MCF 10A (cell line): ENCODE data around the gene CANX. TPM values are rescaled to one million over a fixed set of nuclear protein-coding genes. Genes with fewer than 3 reads are reported as not detected.

ENCODE experiments used
- BruUV-seq: library from RNA; stranded (reverse); fragments of 400-500 nt; replicated peaks from 2 replicates; lab custom pipeline; 2021; lab: Mats Ljungman, UMichigan
- CTCF ChIA-PET: fragments of 300-600 bp; sonication (Branson Sonifier 250); formaldehyde crosslinking; extraction: SDS; loops from one replicate; lab custom pipeline; 2021; ENCODE audit warnings: antibody characterized with exemption, inconsistent platforms; lab: Yijun Ruan, JAX
- POLR2A ChIA-PET: fragments of 300-600, 350-650 bp; sonication (Branson Sonifier 250); formaldehyde crosslinking; extraction: SDS; loops from one replicate; lab custom pipeline; 2020; ENCODE audit warnings: antibody characterized with exemption, inconsistent platforms; lab: Yijun Ruan, JAX
- DNase-seq: peaks from one replicate; pipeline ENCODE4 v3.0.0-alpha.2; 2018; ENCODE audit not compliant: unreplicated experiment
- H3K27ac Mint-ChIP-seq: one replicate; pipeline ENCODE4 v1.8.0; 2022; ENCODE audit warnings: mild to moderate bottlenecking, low read depth, mixed read lengths; ENCODE audit not compliant: unreplicated experiment
- H3K27me3 Mint-ChIP-seq: one replicate; pipeline ENCODE4 v1.8.0; 2022; ENCODE audit warnings: mixed read lengths; ENCODE audit not compliant: insufficient read depth, unreplicated experiment
- H3K36me3 Mint-ChIP-seq: one replicate; pipeline ENCODE4 v1.8.0; 2022; ENCODE audit warnings: mild to moderate bottlenecking, moderate library complexity, mixed read lengths; ENCODE audit not compliant: insufficient read depth, unreplicated experiment
- H3K4me1 Mint-ChIP-seq: one replicate; pipeline ENCODE4 v1.8.0; 2022; ENCODE audit warnings: mixed read lengths; ENCODE audit not compliant: insufficient read depth, unreplicated experiment
- H3K4me3 Mint-ChIP-seq: one replicate; pipeline ENCODE4 v1.8.0; 2022; ENCODE audit warnings: mild to moderate bottlenecking, moderate library complexity, mixed read lengths; ENCODE audit not compliant: unreplicated experiment
- H3K9me3 Mint-ChIP-seq: one replicate; pipeline ENCODE4 v1.8.0; 2022; ENCODE audit warnings: mixed read lengths; ENCODE audit not compliant: unreplicated experiment
- intact Hi-C: fragments of 100-400 bp; cut with micrococcal nuclease; formaldehyde crosslinking; loops from 2 replicates; pipeline ENCODE4 v1.14.1; 2022
- total RNA-seq: library from RNA; stranded (reverse); gene quantifications from 2 replicates; pipeline ENCODE4 v1.2.3, GENCODE V29; 2022
- TF ChIP-seq, protein P1 (sequence below): fragments of 200-600 bp; IDR thresholded peaks from one replicate; pipeline ENCODE4 v1.8.0; 2022; ENCODE audit warnings: antibody characterized with exemption, mild to moderate bottlenecking; ENCODE audit not compliant: unreplicated experiment

CANX gene
- total RNA-seq, 1 experiment from 2014 or later: 1,781 TPM

DNA sequence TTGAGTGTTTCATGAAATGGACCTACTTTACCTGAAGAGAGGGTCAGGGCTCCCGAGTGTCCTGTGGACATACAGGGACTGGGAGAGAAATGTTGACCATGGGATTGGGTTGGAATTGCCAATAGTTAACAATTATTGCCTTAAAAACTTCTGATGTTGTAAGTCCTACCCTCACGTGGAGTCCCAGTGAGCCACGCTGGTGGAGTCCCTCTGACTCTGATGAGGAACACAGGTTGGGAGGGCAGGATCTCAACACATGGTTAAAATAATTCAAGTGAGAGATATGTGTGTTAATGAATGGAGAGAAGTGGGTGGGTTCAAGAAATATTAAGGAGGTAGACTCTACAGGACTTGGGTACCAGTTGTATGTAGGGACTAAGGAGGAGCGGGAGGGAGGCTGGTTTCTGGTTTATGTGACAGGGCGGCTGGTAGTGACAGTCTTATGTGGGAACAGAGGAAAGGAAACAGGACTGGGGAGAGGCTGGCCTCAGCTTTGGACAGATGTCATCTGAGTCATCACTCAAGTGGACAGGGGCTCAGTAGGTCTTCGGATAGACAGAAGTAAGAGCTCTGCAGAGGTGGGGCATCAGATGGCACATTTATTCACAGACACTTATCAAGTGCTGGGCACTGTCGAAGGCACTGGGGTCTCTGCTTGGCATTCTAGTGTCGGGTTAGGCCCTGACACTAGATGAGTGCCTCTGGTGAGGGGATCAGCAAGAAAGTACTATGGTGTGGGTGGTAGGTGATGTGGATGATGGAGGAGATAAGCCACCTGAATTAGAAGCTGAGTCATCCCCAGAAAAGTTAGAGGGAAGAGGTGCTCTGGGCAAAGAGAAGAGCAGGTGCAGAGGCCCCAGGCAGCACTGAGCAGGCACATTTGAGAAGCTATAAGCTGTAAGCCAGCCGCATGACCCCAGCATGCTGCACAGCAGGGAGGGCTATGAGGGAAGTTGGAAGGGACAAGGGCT lies 61.1 kb downstream of the CANX start:
- CTCF ChIA-PET: interaction anchor here (0.5 to 0.7 kb wide), 2 partner anchors 137 to 928 kb away, joined by 3 read pairs; no protein-coding TSS in a partner anchor
- BruUV-seq: no TSS peak
- peak overlapping the region; percentile 58 for H3K27ac Mint-ChIP-seq

DNA sequence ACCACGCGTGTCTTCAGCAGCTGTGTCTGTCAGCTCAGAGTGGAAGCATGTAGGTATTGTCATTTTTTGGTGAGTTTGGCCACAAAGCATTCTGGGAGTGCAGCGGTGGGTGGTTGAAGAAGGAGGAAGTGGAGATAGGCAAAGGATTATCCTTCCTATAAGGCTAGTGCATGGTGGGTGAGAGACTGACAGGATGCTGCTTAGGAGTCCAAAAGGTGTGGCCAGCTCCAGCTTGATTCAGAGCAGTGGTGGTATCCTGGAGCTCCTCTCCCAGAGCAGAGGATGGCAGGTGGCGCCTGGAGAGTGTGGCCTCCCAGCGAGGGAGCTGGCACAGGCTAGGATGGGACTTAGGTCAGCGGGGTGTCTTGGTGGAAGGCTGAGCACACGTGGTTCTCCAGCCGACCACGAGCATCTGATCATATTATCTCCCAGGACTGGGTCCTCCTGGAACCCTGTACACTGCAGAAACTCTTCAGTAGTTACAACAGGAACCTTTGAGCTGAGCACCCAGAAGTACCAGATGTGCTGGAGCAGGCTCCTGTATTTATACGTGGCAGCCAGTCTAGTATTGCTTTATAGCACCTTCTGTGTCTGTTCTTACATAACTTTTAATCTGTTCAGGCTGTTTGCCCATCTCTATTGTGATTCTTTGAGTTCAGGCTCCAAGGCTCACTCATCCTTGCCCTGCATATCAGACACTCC lies 63.5 kb downstream of the CANX start:
- POLR2A ChIA-PET: interaction anchor here (0.6 to 3.4 kb wide), 18 partner anchors 8 to 211 kb away, joined by 3 to 69 read pairs (median 5); partner anchors contain the start of genes HNRNPH1, LTC4S, MAML1 and MGAT4B
- peak; percentile 46 for DNase-seq
- no peak overlapping the region for H3K4me3 Mint-ChIP-seq

More for the DNA sequence above, 61.1 kb downstream of the CANX start:
- no peak overlapping the region for H3K4me3 Mint-ChIP-seq
- H3K4me1 Mint-ChIP-seq: peaks cover 55% of the 10 kb centered on the region
- H3K36me3 Mint-ChIP-seq: peaks cover 8% of the 10 kb centered on the region
- POLR2A ChIA-PET: interaction anchor here (1.6 kb wide), 1 partner anchor 10 kb away, joined by 4 read pairs; no protein-coding TSS in a partner anchor
- intact Hi-C loops: no loop called here
- no peaks in the 10 kb centered on the region for H3K9me3 Mint-ChIP-seq
- H3K27me3 Mint-ChIP-seq: no peaks in the 10 kb centered on the region
- TF ChIP-seq, protein P1, sequence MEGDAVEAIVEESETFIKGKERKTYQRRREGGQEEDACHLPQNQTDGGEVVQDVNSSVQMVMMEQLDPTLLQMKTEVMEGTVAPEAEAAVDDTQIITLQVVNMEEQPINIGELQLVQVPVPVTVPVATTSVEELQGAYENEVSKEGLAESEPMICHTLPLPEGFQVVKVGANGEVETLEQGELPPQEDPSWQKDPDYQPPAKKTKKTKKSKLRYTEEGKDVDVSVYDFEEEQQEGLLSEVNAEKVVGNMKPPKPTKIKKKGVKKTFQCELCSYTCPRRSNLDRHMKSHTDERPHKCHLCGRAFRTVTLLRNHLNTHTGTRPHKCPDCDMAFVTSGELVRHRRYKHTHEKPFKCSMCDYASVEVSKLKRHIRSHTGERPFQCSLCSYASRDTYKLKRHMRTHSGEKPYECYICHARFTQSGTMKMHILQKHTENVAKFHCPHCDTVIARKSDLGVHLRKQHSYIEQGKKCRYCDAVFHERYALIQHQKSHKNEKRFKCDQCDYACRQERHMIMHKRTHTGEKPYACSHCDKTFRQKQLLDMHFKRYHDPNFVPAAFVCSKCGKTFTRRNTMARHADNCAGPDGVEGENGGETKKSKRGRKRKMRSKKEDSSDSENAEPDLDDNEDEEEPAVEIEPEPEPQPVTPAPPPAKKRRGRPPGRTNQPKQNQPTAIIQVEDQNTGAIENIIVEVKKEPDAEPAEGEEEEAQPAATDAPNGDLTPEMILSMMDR: no peak
- no peak for DNase-seq

DNA sequence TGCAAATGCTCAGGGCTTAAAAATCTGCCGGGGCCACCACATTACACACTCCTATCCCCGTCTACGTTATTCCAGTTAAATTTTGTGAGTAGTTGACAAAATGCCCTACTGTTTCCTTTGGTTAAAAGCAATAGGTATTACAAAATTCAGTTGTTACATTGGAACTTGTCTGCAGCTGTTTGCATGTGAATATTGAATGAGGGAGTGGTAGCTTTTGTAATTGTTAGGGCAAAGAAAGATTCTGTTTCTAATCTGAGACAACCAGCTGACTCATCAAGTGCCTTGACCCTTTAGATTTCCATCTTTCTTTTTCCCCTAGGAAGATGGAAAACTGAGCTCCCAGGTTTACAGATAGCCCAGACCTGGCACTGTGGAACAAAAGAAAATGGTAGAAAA lies 64.0 kb downstream of the CANX start:
- peaks cover 56% of the 10 kb centered on the region for H3K4me1 Mint-ChIP-seq
- BruUV-seq: no TSS peak
- peak; percentile 54 for DNase-seq

More for the DNA sequence above, 63.5 kb downstream of the CANX start:
- intact Hi-C loops: loop anchor here (2.0 kb wide), 1 partner anchor 147 kb away; no protein-coding TSS in a partner anchor
- CTCF ChIA-PET: interaction anchor here (0.7 to 4.3 kb wide), 29 partner anchors 9 to 143 kb away, joined by 3 to 42 read pairs (median 6); partner anchors contain the start of genes LTC4S and SQSTM1
- H3K36me3 Mint-ChIP-seq: peaks cover 31% of the 10 kb centered on the region
- TF ChIP-seq, protein P1: no peak
- peaks cover 56% of the 10 kb centered on the region for H3K4me1 Mint-ChIP-seq
- BruUV-seq: no TSS peak
- peak overlapping the region; percentile 75 for H3K27ac Mint-ChIP-seq
- H3K9me3 Mint-ChIP-seq: no peaks in the 10 kb centered on the region
- no peaks in the 10 kb centered on the region for H3K27me3 Mint-ChIP-seq

More for the DNA sequence above, 64.0 kb downstream of the CANX start:
- Mint-ChIP-seq H3K4me3 (peak overlapping the region; percentile 33), H3K9me3 (no peaks in the 10 kb centered on the region), H3K27ac (peak overlapping the region; percentile 75), H3K27me3 (no peaks in the 10 kb centered on the region), H3K36me3 (peaks cover 37% of the 10 kb centered on the region)
- ChIA-PET POLR2A (interaction anchor here (0.6 to 3.4 kb wide), 26 partner anchors 9 to 568 kb away, joined by 3 to 69 read pairs (median 4); partner anchors contain the start of genes HNRNPH1, LTC4S, MAML1 and MGAT4B), CTCF (interaction anchor here (0.7 to 4.3 kb wide), 29 partner anchors 9 to 142 kb away, joined by 3 to 42 read pairs (median 6); partner anchors contain the start of genes HNRNPH1, LTC4S and SQSTM1)
- intact Hi-C loops: loop anchor here (1.0 to 2.0 kb wide), 4 partner anchors 34 to 146 kb away; partner anchors contain the start of gene MRNIP
- TF ChIP-seq, protein P1: no peak
